ENCODE results near the gene SEC16A.
"Not testable (repeated sequence)": the region's sequence is repeated elsewhere in the genome, so short reads cannot be mapped to it uniquely, and the experiment has no call there.

The SEC16A gene

DNA sequence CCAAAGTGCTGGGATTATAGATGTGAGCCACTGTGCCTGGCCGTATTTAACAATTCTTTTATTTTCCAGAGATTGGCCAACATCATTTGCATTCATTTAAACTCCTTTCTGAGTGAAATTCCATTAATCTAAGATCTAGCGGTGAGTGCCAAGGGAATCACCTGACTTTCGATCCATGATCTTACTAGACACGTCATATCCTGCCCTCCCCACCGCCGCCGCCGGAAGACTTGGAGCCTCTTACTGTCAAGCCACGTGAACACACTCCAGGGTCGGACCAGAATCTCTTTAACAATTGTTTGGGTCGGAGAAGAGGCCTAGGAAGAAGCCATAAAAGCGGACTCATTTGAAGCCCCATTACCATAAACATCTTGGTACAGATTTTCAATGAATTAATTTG, 56.1 kb downstream of the SEC16A start:
- FAIRE-seq (no peak), DNase-seq (ENCODE audit: insufficient read length, low spot score) (no peak)

DNA sequence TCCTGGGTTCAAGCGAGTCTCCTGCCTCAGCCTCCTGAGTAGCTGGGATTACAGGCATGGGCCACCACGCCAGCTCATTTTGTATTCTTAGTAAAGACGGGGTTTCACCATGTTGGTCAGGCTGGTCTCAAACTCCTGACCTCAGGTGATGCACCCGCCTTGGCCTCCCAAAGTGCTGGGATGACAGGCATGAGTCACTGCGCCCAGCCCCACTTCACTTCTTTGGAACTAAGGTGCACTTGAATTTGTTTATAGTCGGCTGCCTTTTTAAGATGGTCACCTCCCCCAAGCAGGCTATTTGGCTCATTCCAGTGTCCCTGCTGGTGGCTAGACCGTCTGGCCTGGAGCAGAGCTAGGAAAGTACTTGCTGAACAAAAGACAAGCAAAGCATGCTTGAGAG, 57.5 kb downstream of the SEC16A start:
- not testable (repeated sequence) for DNase-seq (ENCODE audit: insufficient read length, low spot score); FAIRE-seq

DNA sequence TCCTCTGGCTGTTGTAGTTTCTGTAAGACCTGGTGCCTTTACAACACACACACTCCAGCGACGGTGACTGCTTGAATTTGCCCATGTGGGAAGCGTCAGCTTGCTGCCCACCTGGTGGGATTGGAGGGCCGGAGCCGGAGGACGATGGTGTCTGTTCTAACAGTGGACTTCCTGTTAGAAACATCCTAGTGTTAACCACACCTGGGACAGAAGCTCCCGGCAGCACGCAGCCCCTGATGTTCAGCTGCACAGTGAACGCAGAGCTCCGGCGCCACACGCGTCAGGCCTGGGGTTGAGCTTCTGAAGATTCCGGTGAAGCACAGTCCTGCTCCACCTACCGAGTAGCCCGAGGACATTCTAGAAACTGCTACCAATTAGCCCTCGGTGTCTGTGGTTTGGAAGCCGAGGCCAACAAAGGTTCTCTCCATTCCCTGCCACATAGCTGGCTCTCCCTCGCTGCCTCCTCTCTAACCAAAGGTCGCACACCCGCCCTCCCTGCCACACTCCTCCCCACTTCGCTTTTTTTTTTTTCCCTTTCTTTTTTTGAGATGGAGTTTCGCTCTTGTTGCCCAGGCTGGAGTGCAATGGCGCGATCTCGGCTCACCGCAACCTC, 58.0 kb downstream of the SEC16A start:
- DNase-seq (ENCODE audit: insufficient read length, low spot score) (no peak), FAIRE-seq (no peak)

DNA sequence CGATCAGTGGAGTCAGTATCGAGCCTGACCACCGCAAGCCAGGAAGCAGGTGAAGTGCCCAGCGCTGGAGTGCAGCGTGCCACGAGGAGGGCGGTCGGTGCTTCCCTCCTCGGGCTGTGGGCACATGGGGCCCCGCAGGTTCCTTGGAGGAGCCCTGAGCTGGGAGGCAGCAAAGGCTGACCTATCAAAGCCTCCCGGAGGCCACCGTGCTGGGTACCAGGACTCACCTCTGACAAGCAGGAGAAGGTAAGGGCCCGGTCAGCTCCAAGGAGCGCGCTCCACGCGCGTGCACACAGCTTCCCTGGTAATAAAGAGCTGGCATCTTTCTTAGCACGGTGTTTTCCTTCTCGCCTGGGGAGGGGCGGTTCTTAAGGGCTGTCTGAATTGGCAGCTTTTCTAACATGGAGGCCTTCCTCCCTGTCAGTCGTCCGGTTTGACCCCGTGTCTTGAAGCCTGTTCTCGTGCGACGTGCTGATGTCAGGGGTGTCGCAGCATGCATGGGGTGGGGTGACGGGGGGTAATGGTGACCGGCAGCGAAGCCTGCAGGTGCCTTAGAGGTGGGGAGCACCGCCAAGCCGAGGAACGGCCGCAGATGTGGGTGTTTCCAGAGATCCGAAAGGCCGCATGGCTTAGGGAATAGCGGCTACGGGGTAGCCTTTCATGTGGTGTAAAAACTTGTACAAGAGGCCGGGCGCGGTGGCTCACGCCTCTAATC, 59.3 kb downstream of the SEC16A start:
- no peak for DNase-seq (ENCODE audit: insufficient read length, low spot score)
- no peak for FAIRE-seq

DNA sequence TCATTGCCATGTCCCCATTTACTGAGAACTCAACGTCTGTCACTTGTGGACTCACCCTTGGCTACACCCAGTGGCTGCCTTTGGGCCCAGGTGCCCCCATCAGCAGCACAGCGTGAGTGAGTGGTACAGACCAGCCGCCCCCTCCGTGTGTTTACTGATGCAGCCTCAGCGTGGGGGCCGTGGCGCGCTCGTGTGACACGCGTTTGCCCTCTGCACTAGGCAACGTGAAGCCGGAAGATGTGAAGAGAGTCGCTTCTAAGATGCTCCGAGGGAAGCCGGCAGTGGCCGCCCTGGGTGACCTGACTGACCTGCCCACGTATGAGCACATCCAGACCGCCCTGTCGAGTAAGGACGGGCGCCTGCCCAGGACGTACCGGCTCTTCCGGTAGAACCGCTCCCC, 60.0 kb downstream of the SEC16A start:
- DNase-seq (ENCODE audit: insufficient read length, low spot score), result no peak
- no peak for FAIRE-seq

DNA sequence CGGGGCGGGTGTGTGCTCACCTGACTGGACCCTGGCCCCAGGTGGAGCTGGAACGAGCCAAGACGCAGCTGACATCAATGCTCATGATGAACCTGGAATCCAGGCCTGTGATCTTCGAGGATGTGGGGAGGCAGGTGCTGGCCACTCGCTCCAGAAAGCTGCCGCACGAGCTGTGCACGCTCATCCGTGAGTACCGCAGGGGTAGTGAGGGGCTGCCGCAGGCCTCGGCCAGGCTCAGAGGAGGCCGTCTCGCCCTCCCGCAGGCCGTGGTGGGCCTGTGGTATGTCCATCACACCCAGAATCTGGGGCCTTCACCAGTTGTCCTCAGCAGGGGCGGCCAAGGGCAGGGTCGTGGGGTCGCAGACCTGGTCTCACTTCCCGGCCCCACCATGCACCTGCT, 61.0 kb downstream of the SEC16A start:
- FAIRE-seq, result no peak

DNA sequence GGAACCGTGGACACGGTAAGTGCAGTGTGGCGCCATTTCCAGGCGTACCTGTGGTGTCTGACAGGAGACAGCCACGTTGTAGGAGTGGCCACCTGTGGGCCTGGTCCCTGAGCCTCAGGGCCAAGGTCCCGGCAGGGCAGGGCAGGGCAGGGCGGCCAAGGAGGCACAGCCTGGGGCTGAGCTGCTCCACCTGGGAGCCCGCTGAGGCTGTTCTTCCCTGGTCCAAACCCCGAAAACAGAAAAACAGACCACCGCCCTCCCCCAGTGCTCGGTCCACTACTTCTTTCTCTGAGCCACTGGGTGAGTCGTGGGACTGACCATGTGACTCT, 63.8 kb downstream of the SEC16A start:
- DNase-seq (ENCODE audit: insufficient read length, low spot score) (no peak), FAIRE-seq (no peak)

More for the DNA sequence above, 61.0 kb downstream of the SEC16A start:
- no peak for DNase-seq (ENCODE audit: insufficient read length, low spot score)

DNA sequence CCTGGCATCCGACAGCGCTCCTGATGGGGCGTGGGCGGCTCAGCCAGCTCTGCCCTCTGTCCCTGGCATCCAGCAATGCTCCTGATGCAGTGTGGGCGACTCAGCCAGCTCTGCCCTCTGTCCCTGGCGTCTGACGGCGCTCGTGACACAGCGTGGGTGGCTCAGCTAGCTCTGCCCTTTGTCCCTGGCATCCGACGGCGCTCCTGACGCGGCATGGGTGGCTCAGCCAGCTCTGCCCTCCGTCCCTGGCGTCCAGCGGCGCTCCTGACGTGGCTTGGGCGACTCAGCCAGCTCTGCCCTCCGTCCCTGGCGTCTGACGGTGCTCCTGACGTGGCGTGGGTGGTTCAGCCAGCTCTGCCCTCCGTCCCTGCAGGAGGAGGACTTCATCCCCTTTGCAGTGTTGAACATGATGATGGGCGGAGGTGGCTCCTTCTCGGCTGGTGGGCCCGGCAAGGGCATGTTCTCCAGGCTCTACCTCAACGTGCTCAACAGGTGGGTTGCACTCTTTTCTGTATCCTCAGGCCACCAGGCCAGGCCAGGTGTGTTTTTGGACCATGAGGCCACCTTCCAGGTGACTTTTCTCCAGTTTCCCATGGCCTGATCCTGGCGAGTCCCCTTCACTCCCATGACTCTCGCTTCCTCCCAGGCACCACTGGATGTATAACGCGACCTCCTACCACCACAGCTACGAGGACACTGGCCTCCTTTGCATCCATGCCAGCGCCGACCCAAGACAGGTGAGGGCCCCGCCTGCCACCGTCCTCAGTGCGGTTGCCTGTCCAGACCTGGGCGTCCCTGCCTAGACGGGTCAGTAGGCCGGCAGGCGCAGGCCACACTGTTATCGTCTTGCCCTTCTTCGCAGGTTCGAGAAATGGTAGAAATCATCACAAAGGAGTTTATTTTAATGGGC, 64.4 kb downstream of the SEC16A start:
- no peak for FAIRE-seq
- DNase-seq (ENCODE audit: insufficient read length, low spot score), result no peak

DNA sequence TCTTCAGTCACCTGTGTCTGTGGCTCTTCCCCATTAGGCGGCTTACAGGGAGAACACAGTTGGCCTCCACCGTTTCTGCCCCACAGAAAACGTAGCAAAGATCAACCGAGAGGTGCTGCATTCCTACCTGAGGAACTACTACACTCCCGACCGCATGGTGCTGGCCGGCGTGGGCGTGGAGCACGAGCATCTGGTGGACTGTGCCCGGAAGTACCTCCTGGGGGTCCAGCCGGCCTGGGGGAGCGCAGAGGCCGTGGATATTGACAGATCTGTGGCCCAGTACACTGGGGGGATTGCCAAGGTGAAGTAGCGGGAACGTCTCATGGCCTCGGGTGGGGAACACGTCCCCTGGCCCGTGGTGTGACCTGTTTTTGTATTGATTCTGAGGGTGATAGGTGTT, 65.9 kb downstream of the SEC16A start:
- FAIRE-seq, result no peak
- no peak for DNase-seq (ENCODE audit: insufficient read length, low spot score)

DNA sequence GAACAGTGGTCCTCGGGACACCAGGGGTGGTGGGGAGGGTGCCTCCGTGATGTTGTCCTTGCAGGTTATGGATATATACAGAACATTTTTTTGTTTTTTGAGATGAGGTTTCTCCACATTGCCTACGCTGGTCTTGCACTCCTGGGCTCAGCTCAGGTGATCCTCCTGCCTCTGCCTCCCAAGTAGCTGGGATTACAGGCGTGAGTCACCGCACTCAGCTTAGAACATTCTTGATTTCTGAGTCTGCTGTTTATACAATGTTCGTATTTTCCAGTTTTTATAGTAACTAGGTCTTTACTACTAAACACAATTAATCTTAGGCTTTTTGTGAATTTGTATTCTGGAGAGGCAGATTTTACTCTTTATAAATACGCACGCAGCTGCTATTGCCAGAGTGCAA, 66.4 kb downstream of the SEC16A start:
- no peak for DNase-seq (ENCODE audit: insufficient read length, low spot score)
- FAIRE-seq, result no peak

DNA sequence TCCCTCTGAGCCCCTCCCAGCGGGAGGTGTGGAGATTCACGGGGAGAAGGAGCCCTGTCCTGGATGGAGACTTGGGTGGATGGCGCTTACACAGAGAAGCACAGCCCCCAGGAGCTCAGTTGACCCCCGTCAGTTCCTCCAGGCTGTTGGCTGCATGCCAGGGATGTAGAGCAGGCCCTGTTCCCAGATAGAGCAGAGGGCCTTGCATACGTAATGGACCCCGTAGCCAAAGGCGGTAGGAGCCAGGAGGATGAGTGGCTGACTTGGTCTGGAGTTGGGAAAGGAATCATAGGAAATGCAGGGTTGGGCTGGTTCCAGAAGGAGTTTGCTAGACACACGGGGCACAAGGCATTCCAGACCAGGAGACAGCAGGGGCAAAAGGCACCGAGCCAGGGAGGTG, 69.9 kb downstream of the SEC16A start:
- FAIRE-seq, result no peak
- DNase-seq (ENCODE audit: insufficient read length, low spot score), result no peak

DNA sequence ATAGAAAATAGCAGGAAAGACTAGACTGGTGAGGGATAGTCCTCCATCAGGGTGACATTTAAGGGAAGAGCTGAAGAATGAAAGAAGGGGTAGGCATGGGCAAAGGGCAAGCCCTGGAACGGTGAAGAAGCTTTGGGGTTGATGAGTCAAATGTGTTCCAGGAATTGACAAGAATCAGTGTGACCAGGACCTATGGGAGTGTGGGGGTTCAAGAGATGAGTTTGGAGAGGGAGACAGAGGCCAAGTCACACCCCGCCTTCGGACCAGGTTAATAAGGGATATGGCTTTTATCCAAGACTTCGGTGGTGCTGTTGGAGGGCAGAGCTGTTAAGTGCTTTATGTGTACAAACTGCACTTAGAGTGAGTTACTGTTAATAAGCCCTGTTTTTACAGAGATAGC, 71.5 kb downstream of the SEC16A start:
- FAIRE-seq (no peak), DNase-seq (ENCODE audit: insufficient read length, low spot score) (no peak)

DNA sequence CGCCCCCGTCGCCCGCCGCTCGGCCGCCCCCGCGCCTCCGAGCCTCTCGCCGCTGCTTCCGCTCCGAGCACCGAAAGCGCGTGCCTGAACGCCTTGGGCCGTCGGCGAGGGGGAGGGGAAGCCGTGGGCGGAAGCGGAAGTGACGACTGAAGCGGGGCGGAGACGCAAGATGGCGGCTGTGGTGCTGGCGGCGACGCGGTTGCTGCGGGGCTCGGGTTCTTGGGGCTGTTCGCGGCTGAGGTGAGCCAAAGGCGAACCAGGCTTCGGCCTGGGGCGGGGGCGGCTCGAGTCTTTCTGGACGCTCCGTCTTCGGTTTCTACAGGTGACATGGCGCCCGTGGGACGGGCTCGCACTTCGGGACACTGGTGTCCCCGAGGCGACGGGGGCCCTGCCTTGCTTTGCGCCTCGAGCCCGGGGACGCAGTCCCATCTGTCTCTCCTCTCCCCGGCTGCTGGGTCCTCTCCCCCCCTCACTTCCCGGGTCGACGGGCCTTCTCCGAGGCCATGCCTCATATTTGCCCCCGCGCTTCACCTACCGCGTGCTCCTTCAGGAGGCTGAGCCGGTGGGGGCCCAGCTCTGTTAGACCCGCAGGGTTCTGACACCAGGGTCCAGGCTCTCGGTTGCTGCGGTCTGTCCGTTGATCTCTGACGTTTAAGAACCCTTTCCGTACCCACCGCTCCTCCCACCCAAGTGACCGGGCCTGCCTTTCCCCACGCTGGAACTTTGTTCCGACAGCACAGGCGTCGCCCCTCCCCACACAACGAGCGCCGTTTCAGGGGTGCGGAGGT, 72.1 kb downstream of the SEC16A start, which contains the start of the genes ENTR1 and PMPCA:
Gene ENTR1, minus strand, starts transcription at position 115 of the 788 bp plus-strand sequence. CDS start 217 bp downstream, outside the sequence.
Gene PMPCA, plus strand, starts transcription at position 159 of the 788 bp plus-strand sequence. Its CDS starts 11 bp downstream, at position 170.
- FAIRE-seq, result peak; percentile 83
- peak; percentile 90 for DNase-seq (ENCODE audit: insufficient read length, low spot score)

DNA sequence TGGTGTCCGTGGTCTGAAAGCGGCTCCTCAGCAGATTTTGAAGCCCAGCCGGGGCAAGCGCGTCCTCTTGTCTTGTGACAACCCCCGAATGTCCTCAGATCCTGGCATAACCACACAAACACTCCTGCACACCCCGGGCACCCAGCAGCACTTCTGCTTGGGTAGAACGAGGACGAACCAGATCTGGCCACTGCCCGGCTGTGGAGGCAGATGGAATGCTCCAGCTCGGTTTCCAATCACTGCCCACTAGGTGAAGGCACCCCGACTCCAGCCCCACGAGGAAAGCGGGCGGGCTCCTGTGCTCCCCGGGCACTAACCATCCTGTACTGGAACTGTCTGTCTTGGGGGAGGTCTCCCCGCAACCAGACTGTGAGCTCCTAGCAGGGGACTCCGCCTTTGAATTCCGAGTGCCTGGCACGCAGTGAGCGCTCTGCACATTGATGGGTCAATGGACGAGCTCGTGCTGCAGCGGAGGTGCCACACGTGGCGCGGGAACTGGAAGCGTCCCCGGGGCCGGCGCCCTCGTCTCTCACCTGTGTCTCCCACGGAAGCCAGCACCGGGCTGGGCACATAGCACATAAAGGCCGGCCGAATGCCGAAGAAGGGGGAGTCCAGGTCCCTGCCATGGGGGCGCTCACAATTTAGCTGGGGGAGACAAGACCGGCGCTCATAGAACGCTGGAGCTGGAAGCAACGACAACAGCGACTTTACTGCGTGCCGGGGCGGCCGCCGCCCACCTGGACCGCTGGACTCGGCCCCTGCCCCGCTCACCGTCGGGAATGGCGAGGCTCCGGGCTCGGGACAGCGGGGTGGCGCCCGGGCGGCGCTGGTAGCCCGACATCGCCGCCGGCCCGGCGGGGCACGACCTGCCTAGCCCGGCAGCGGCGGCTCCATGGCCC, 73.0 kb downstream of the SEC16A start:
- DNase-seq (ENCODE audit: insufficient read length, low spot score), result peak; percentile 41
- no peak for FAIRE-seq

DNA sequence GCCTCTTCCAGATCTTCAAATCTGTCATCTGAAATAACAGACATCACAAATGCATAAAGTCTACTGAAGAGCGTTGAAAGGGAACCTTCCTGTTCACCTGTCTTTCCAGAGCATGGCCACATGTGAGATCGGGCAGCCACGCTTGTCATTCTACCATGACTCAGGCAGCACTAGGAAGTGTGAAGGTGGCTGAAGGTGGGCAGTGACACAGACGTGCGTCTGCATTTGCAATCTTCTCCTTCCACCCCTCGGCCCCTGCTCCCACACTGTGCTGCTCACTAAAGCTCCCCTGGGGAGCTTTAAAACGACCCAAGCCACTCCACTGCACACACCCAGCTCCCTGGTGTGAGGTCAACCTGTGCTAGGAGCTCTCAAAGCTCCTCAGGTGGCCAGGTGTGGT, 74.9 kb downstream of the SEC16A start:
- no peak for FAIRE-seq
- no peak for DNase-seq (ENCODE audit: insufficient read length, low spot score)

DNA sequence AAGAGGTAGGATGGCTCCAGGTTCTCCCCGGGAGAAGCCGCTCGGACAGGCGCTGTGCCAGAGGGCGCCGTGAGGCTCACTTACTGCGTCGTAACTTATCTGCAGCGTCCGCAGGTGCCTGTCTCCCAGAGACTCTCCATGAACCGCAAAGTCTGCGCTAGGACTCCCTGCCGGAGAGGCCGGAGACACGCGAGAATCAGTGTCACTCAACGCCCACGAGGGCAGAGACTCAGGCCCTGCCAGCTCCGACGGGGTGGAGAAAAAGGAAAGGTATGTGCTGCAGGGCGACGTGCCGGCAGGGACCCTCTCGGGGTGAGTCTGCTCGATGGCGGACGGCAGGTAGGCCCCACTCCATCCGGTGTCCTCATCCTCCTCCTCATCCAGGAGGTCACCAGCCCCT, 75.8 kb downstream of the SEC16A start:
- not testable (repeated sequence) for FAIRE-seq; DNase-seq (ENCODE audit: insufficient read length, low spot score)

DNA sequence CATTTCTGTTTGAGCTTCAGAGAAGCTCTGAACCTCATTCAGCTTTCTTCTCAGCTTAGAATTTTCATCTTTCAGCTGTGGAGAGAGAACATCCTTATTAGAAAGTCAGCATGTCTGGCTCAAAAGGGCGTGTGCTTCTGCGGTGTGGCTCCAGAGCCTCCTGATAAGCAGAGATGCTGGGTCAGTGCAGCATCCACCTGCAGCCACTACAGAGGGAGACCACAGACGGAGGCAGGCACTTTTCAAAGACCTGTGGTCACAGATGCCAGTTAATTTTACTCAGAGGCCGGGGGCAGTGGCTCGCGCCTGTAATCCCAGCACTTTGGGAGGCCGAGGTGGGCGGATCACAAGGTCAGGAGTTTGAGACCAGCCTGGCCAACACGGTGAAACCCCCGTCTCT, 76.9 kb downstream of the SEC16A start:
- not testable (repeated sequence) for FAIRE-seq

DNA sequence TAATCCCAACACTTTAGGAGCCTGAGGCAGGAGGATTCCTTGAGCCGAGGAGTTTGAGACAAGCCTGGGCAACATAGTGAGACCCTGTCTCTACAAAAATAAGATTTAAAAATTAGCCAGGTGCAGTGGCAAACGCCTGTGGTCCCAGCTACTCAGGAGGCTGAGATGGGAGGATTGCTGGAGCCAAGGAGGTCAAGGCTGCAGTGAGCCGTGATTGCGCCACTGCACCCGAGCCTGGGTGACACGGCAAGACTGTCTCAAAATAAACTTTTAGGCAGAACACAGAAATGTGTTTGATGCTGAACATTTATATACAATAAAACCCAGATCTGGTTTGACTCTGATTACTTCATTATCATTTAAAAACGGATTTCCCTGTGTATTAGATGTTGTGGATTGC, 77.4 kb downstream of the SEC16A start:
- DNase-seq (ENCODE audit: insufficient read length, low spot score) (no peak), FAIRE-seq (no peak)

More for the DNA sequence above, 76.9 kb downstream of the SEC16A start:
- not testable (repeated sequence) for DNase-seq (ENCODE audit: insufficient read length, low spot score)

DNA sequence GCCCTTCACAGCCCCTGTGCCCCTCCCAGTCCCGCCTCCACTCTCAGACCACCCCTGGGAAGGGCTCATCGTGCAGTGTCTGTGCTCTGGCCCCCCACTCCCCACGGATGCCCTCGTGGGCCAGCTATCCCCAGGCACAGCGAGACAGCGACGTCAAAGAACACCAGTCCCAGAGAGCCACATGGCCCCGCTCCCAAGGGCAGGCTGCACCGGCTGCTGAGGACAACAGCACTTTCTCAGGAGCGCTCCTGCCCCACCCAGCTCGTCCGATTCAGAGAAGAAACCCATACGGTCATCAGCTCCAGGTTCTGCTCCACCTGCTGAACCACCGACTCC, 78.1 kb downstream of the SEC16A start:
- FAIRE-seq, result no peak
- no peak for DNase-seq (ENCODE audit: insufficient read length, low spot score)
